ENCODE results near the gene RPTOR. TPM values are rescaled to one million over a fixed set of nuclear protein-coding genes. Genes with fewer than 3 reads are reported as not detected.
A peak's percentile ranks its signal among the peaks of the same experiment; 100 is the strongest.

Gene RPTOR
- total RNA-seq, 1 experiment from 2014 or later, result 25.1 TPM

DNA sequence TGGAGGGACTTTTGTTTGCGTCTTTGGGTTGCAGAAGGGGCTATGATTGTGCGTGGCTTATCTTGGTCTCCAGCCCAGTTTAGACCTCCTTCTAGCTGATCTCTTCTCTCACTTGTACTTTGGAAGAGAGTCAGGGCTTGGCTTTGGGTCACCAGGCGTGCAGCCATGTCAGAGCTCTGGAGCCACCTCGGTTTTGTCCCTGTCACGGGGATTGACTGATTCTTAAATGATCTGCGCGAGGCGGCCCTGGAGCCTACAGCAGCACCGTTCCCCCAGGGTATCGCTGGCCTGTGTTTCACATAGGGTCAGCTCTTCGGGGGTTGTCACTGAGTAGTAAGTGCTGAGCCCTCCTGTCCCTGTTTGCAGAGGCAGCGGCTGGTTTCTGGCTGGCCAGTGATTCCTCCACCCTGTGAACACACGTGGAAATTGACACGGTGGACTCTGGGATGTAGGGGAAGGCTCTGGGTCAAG, 237.2 kb downstream of the RPTOR start:
- Histone ChIP-seq H3K4me1 (ENCODE audit: insufficient read depth, low read length) (peaks cover 2% of the 10 kb centered on the region; the same call in 1 of the 2 replicates), H2BK15ac (ENCODE audit: low read depth, low read length) (no peak overlapping the region), H3T11ph (ENCODE audit: low read length) (no peak overlapping the region), H3K23me2 (ENCODE audit: insufficient read length, low read depth, low read length, poor library complexity, severe bottlenecking) (no peaks in the 10 kb centered on the region), H4K20me1 (ENCODE audit: control insufficient read depth, insufficient read depth, insufficient read length) (no peaks in the 10 kb centered on the region), H3K14ac (ENCODE audit: insufficient read depth, low read length) (no peak overlapping the region), H3K4ac (ENCODE audit: low read depth, low read length) (no peak overlapping the region), H3K27me3 (ENCODE audit: insufficient read depth, low read length) (no peaks in the 10 kb centered on the region), H3K23ac (ENCODE audit: insufficient read length, low read depth, low read length) (no peak overlapping the region), H3K4me2 (ENCODE audit: insufficient read depth, insufficient read length, low read length) (no peak overlapping the region), H3K79me1 (ENCODE audit: insufficient read depth, low read depth, low read length, poor library complexity, severe bottlenecking) (no peaks in the 10 kb centered on the region), H4K5ac (ENCODE audit: insufficient read length, low read depth, low read length) (no peak overlapping the region), H4K8ac (replicated peaks; ENCODE audit: insufficient read length, low read depth, low read length) (no peak overlapping the region), H3K56ac (ENCODE audit: insufficient read length, low read depth, low read length) (no peak overlapping the region), H4K91ac (ENCODE audit: insufficient read length, low read depth, low read length) (no peak overlapping the region), H2AK5ac (ENCODE audit: insufficient read length, low read length) (no peak overlapping the region), H3K79me2 (ENCODE audit: insufficient read depth, low read length) (no peaks in the 10 kb centered on the region), H3K18ac (ENCODE audit: insufficient read length, low read depth, low read length) (no peak overlapping the region), H2BK20ac (ENCODE audit: low read depth, low read length, poor library complexity, severe bottlenecking) (no peak overlapping the region), H3K9me3 (ENCODE audit: control insufficient read depth, low read depth, low read length) (no peaks in the 10 kb centered on the region), H2BK5ac (ENCODE audit: insufficient read length, low read length) (no peak overlapping the region), H2BK120ac (ENCODE audit: low read depth, low read length, poor library complexity, severe bottlenecking) (no peak overlapping the region), H3K9ac (ENCODE audit: extremely low read depth, insufficient read length, low read length) (no peak overlapping the region), H2BK12ac (ENCODE audit: insufficient read length, low read depth, low read length) (no peak overlapping the region), H2AFZ (ENCODE audit: low read length) (no peak overlapping the region), H3K27ac (ENCODE audit: insufficient read length, low read depth, low read length) (no peak overlapping the region)
- Mint-ChIP-seq H3K27ac (peak overlapping the region in 1 of 3 experiments; percentile 86; a peak in 2 of 7 replicates), H3K36me3 (ENCODE audit: insufficient read depth in 1 of 3, low read depth in 3 of 3) (peaks cover 2 to 6% (median 2%) of the 10 kb centered on the region in 3 experiments; a peak in 6 of 7 replicates), H3K27me3 (ENCODE audit: low read depth) (no peaks in the 10 kb centered on the region; the same call in 1 of the 2 replicates), H3K4me3 (no peak overlapping the region), H3K9me3 (no peaks in the 10 kb centered on the region), H3K4me1 (peaks cover 38 to 52% of the 10 kb centered on the region in 2 experiments)
- WGBS (ENCODE audit: extremely low coverage, insufficient read length, low lambda C conversion rate), result no CpG with 5 or more reads among the region's 14 CpGs
- DNase-seq, result peak; percentile 31
- TF ChIP-seq, protein P1, sequence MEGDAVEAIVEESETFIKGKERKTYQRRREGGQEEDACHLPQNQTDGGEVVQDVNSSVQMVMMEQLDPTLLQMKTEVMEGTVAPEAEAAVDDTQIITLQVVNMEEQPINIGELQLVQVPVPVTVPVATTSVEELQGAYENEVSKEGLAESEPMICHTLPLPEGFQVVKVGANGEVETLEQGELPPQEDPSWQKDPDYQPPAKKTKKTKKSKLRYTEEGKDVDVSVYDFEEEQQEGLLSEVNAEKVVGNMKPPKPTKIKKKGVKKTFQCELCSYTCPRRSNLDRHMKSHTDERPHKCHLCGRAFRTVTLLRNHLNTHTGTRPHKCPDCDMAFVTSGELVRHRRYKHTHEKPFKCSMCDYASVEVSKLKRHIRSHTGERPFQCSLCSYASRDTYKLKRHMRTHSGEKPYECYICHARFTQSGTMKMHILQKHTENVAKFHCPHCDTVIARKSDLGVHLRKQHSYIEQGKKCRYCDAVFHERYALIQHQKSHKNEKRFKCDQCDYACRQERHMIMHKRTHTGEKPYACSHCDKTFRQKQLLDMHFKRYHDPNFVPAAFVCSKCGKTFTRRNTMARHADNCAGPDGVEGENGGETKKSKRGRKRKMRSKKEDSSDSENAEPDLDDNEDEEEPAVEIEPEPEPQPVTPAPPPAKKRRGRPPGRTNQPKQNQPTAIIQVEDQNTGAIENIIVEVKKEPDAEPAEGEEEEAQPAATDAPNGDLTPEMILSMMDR (conservative IDR thresholded peaks at IDR 0.05), result no peak

Data from H9 (cell line).